ENCODE measurements around the gene ZNF791.
"Not testable (repeated sequence)": the region's sequence is repeated elsewhere in the genome, so short reads cannot be mapped to it uniquely, and the experiment has no call there.

ZNF791 gene

GRCh38 chr19:12610540-12611360, at the start of gene ZNF791, which contains the start of gene ZNF490:
Gene ZNF791, plus strand, starts transcription at chr19:12610920. Its CDS starts 160 bp downstream, at chr19:12611080.
Gene ZNF490, minus strand, starts transcription at chr19:12610813. Its CDS starts 133 bp downstream, at chr19:12610680.
- TF ChIP-seq ZFX (IDR thresholded peaks at IDR 0.05) (peak; percentile 65; the same call in 1 of the 2 replicates), CTCF (conservative IDR thresholded peaks at IDR 0.05) (no peak)
- peak within 1 kb of the TSS; percentile 91 for H3K27ac ChIP-seq

DNA sequence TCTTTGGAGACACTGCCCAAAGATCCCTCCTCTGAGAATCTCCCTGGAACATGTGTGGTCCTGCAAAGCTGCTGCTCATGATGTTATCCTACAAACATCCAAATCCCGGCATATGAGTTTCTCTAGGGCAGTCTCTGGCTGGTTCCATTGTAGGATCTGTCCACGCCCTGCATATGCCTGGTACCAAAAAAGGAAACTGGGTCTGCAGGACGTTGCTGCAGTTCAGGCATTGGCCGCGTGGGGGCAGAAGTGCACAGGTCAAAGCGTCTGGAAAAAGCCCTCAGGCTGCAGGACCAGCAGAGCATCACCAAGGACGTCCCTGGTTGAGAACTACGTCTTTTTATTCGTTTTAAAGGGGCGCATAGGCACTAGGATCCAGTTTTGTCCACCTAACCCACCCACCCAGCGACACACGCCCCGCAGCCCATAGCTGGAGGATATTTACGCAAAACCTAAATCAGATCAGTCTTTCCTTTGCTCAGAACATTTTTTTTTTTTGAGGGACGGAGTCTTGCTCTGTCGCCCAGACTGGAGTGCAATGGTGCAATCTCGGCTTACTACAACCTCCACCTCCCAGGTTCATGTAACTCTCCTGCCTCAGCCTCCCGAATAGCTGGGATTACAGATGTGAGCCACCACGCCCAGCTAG, 46.6 kb upstream of the ZNF791 start:
- TF ChIP-seq CTCF (conservative IDR thresholded peaks at IDR 0.05) (peak; percentile 97), ZFX (IDR thresholded peaks at IDR 0.05) (no peak)
- no peak overlapping the region for H3K27ac ChIP-seq

GRCh38 chr19:12566380-12566779, 44.3 kb upstream of the ZNF791 start:
- not testable (repeated sequence) for H3K27ac ChIP-seq

DNA sequence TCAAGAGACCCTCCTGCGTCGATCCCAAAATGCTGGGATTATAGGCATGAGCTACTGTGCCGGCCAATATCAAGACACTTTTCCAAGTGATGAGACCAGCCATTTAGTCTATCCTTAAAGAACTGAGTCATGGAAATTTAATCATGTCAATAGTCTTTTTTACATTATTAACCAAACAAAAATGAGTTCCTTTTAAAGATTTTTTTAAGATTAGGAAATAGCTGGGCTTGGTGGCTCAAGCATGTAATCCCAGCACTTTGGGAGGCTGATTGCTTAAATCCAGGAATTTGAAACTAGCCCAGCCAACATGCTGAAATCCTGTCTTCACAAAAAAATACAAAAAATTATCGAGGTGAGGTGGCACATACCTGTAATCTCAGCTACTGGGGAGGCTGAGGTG, 42.8 kb upstream of the ZNF791 start:
- no peak for TF ChIP-seq CTCF (conservative IDR thresholded peaks at IDR 0.05)
- TF ChIP-seq ZFX (IDR thresholded peaks at IDR 0.05): no peak
- no peak overlapping the region for H3K27ac ChIP-seq

DNA sequence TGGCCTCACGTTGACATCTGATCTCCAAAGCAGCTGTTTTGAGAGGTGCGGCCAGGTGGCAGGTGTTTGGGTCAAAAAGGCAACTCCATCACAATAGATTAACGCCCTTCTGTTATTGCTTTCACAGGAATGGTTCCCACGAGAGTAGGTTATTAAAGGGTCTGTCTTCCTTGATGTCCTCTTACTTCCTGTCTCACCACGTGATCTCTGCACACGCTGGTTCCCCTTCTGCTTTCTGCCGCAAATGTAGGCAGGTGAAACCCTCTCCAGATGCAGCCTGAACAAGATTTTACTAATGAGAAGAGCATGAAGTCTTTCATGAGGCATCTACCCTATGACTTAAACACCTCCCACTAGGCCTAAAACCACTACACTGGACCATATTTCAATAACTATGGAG, 36.7 kb upstream of the ZNF791 start:
- TF ChIP-seq CTCF (conservative IDR thresholded peaks at IDR 0.05): no peak
- no peak for TF ChIP-seq ZFX (IDR thresholded peaks at IDR 0.05)
- H3K27ac ChIP-seq: no peak overlapping the region

- TF ChIP-seq CTCF (conservative IDR thresholded peaks at IDR 0.05) (no peak), ZFX (IDR thresholded peaks at IDR 0.05) (no peak)
- no peak overlapping the region for H3K27ac ChIP-seq
Observed at GRCh38 chr19:12578641-12579040, 32.1 kb upstream of the ZNF791 start.

DNA sequence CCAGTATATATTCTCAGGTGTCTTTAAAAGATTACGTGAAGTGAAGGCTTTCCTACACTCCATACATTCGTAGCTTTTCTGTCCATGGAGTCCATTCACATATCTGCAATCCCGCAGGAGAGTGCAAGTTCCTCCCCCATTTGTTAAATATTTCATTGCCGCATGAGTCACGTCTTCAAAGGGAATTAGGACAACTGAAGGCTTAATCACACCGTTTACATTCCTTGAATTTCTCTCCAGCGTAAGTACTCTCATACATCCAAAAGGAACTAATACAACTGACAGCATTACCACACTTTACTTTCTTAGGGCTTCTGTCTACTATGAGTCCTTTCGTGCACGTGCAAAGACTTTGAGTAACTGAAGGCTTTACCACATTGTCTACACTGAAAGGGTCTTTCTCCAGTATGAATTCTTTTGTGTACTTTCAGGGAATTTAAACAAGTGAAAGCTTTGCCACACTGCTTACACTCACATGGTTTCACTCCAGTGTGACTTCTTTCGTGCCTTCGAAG, 30.5 kb upstream of the ZNF791 start:
- TF ChIP-seq ZFX (IDR thresholded peaks at IDR 0.05) (no peak), CTCF (conservative IDR thresholded peaks at IDR 0.05) (no peak)
- no peak overlapping the region for H3K27ac ChIP-seq
